HepG2 (cell line): ENCODE results near the gene INSIG2. TPM values are rescaled to one million over a fixed set of nuclear protein-coding genes. Genes with fewer than 3 reads are reported as not detected.

Experiments used
- FOXP1 ChIP-seq, 2 experiments: fragments of 450-650 bp in 1 of 2; IDR thresholded peaks; 2 replicates each; pipeline ENCODE4 v1.6.1; 2017 to 2018; ENCODE audit warnings: antibody characterized with exemption in 1 of 2
- FOXP4 ChIP-seq: sonication (generic); formaldehyde crosslinking; IDR thresholded peaks from 2 replicates; pipeline ENCODE4 v1.4.0; 2020; ENCODE audit warnings: missing genetic modification reagents
- FUBP1 ChIP-seq: sonication (generic); formaldehyde crosslinking; IDR thresholded peaks from 2 replicates; pipeline ENCODE4 v1.5.1; 2020; ENCODE audit warnings: missing genetic modification reagents, mild to moderate bottlenecking, borderline replicate concordance
- GATA4 ChIP-seq: sonication (generic); IDR thresholded peaks from 2 replicates; pipeline ENCODE4 v1.6.1; 2016; ENCODE audit warnings: antibody characterized with exemption, low read depth, borderline replicate concordance
- HMG20B ChIP-seq: conservative IDR thresholded peaks from 2 replicates; pipeline ENCODE4 v1.6.1; 2016; ENCODE audit warnings: missing genetic modification reagents, missing compliant biosample characterization
- HNF4A ChIP-seq: sonication (generic); formaldehyde crosslinking; IDR thresholded peaks from 2 replicates; pipeline ENCODE4 v1.4.0; 2020; ENCODE audit warnings: missing genetic modification reagents
- KAT7 ChIP-seq: IDR thresholded peaks from 2 replicates; pipeline ENCODE4 v1.6.1; 2018; ENCODE audit warnings: borderline replicate concordance, missing compliant biosample characterization
- MIER3 ChIP-seq: IDR thresholded peaks from 2 replicates; pipeline ENCODE4 v1.6.1; 2016; ENCODE audit warnings: missing compliant biosample characterization, borderline replicate concordance
- NKX3-1 ChIP-seq: sonication (generic); formaldehyde crosslinking; IDR thresholded peaks from 2 replicates; pipeline ENCODE4 v1.5.0; 2020; ENCODE audit warnings: missing genetic modification reagents
- NR2F6 ChIP-seq, 2 experiments: IDR thresholded peaks; 2 replicates each; pipeline ENCODE4 v1.6.1; 2016; ENCODE audit warnings: antibody characterized with exemption in 1 of 2, mild to moderate bottlenecking in 1 of 2
- ONECUT2 ChIP-seq: sonication (generic); formaldehyde crosslinking; IDR thresholded peaks from 2 replicates; pipeline ENCODE4 v1.4.0; 2020; ENCODE audit warnings: missing genetic modification reagents
- SKIL ChIP-seq: sonication (generic); formaldehyde crosslinking; IDR thresholded peaks from 2 replicates; pipeline ENCODE4 v1.8.0; 2022; ENCODE audit warnings: missing genetic modification reagents, mild to moderate bottlenecking, moderate library complexity, borderline replicate concordance
- SRSF9 ChIP-seq: fragments of 200-400 bp; formaldehyde crosslinking; IDR thresholded peaks from 2 replicates; pipeline ENCODE4 v1.6.1; 2018; ENCODE audit warnings: borderline replicate concordance, mild to moderate bottlenecking, low read depth, low read length; ENCODE audit not compliant: insufficient read depth, poor library complexity, severe bottlenecking
- ZBTB43 ChIP-seq: sonication (generic); formaldehyde crosslinking; conservative IDR thresholded peaks from 2 replicates; pipeline ENCODE4 v1.4.0; 2020; ENCODE audit warnings: missing genetic modification reagents
- ZFP62 ChIP-seq: sonication (generic); formaldehyde crosslinking; IDR thresholded peaks from 2 replicates; pipeline ENCODE4 v1.4.0; 2020; ENCODE audit warnings: missing genetic modification reagents
- ZMYM3 ChIP-seq: sonication (generic); formaldehyde crosslinking; IDR thresholded peaks from 2 replicates; pipeline ENCODE4 v1.5.1; 2020; ENCODE audit warnings: mild to moderate bottlenecking, missing genetic modification reagents
- ZNF101 ChIP-seq: sonication (generic); formaldehyde crosslinking; IDR thresholded peaks from 2 replicates; pipeline ENCODE4 v1.4.0; 2020; ENCODE audit warnings: mild to moderate bottlenecking, low read depth, missing genetic modification reagents, borderline replicate concordance
- ZNF136 ChIP-seq: sonication (generic); formaldehyde crosslinking; IDR thresholded peaks from 2 replicates; pipeline ENCODE4 v1.8.1; 2022; ENCODE audit warnings: low read depth, mild to moderate bottlenecking, moderate library complexity, missing genetic modification reagents
- ZNF343 ChIP-seq: sonication (generic); formaldehyde crosslinking; IDR thresholded peaks from 2 replicates; pipeline ENCODE4 v1.4.0; 2020; ENCODE audit warnings: mild to moderate bottlenecking, missing genetic modification reagents
- ZNF557 ChIP-seq: sonication (generic); formaldehyde crosslinking; IDR thresholded peaks from 2 replicates; pipeline ENCODE4 v1.4.0; 2020; ENCODE audit warnings: missing genetic modification reagents
- ZNF709 ChIP-seq: sonication (generic); formaldehyde crosslinking; IDR thresholded peaks from 2 replicates; pipeline ENCODE4 v1.5.0; 2020; ENCODE audit warnings: mild to moderate bottlenecking, missing genetic modification reagents
- polyA plus RNA-seq, 8 experiments: library from polyadenylated mRNA; depleted of rRNA in 3 of 8; stranded (reverse) in 7 of 8; unstranded in 1 of 8; fragments of >200 nt; fragmentation: Illumina TruSeq in 4 of 8; extraction: Trizol in 4 of 8; gene quantifications; 2 replicates each; pipeline versions ENCODE4 v1.2.1 to v1.2.3, GENCODE V29; 2011 to 2016; ENCODE audit warnings: low read depth in 4 of 8, missing spikeins in 1 of 8, mixed read lengths in 1 of 8; ENCODE audit not compliant: insufficient read depth in 1 of 8
- total RNA-seq, 5 experiments: library from RNA; depleted of rRNA; stranded (reverse); fragments of >200 nt; fragmentation: Illumina TruSeq; extraction: Trizol; gene quantifications; 2 replicates each; pipeline ENCODE4 v1.2.3, GENCODE V29; 2016; ENCODE audit warnings: low read depth in 1 of 5

INSIG2 gene
- total and polyA plus RNA-seq, 2 of the 13 experiments (the other 11 are each of a cell fraction or from before 2014, with no cell fraction given) = 73.5 to 481 TPM

GRCh38 chr2:118089139-118089800, 999 bp downstream of the INSIG2 start (continued):
- TF ChIP-seq KAT7 (CRISPR knock-in tag) (peak; percentile 99; the same call in 1 of the 2 replicates), ZNF343 (no peak), MIER3 (CRISPR knock-in tag) (0 out of 2 replicates have a peak, but pooled peaks have one; percentile 57), HNF4A (peak; percentile 85), SKIL (CRISPR knock-in tag) (peak; percentile 93), NR2F6 (IDR thresholded peaks at IDR 0.05) (no peak), NR2F6 (CRISPR knock-in tag; IDR thresholded peaks at IDR 0.05) (peak; percentile 55; the same call in 1 of the 2 replicates), ZMYM3 (CRISPR knock-in tag) (no peak), NKX3-1 (CRISPR knock-in tag) (peak; percentile 69), ZBTB43 (CRISPR knock-in tag) (no peak), ZNF136 (CRISPR knock-in tag) (peak; percentile 80), ZFP62 (CRISPR knock-in tag) (no peak), HMG20B (0 out of 2 replicates have a peak, but pooled peaks have one; percentile 38), ZNF101 (CRISPR knock-in tag) (no peak), FOXP1 (IDR thresholded peaks at IDR 0.05) (no peak), FOXP1 (CRISPR knock-in tag; IDR thresholded peaks at IDR 0.05) (peak; percentile 95), ONECUT2 (CRISPR knock-in tag) (0 out of 2 replicates have a peak, but pooled peaks have one; percentile 18), FUBP1 (CRISPR knock-in tag) (0 out of 2 replicates have a peak, but pooled peaks have one; percentile 76), FOXP4 (CRISPR knock-in tag) (peak; percentile 97), ZNF557 (CRISPR knock-in tag) (peak; percentile 67; the same call in 1 of the 2 replicates), ZNF709 (CRISPR knock-in tag) (peak; percentile 62; the same call in 1 of the 2 replicates), GATA4 (peak; percentile 76; the same call in 1 of the 2 replicates), SRSF9 (no peak)
